ENCODE results near the gene KRT33A. TPM values are rescaled to one million over a fixed set of nuclear protein-coding genes. Genes with fewer than 3 reads are reported as not detected.
"Not testable (repeated sequence)": the region's sequence is repeated elsewhere in the genome, so short reads cannot be mapped to it uniquely, and the experiment has no call there.

The KRT33A gene
- total RNA-seq = not detected

- not testable (repeated sequence) for DNase-seq (ENCODE audit: low spot score in 2 of 2); FAIRE-seq
Observed at GRCh38 chr17:41350381-41350878, at the start of gene KRT33A. TSS of gene KRT33A (minus strand) at chr17:41350828. CDS start at chr17:41350767, 61 bp downstream.

- DNase-seq (ENCODE audit: low spot score in 2 of 2) = no peak
- FAIRE-seq = no peak
Observed at GRCh38 chr17:41396996-41397660, 46.5 kb upstream of the KRT33A start, which contains the start of gene KRT31. TSS of gene KRT31 (minus strand) at chr17:41397608. CDS start at chr17:41397539, 69 bp downstream.

- FAIRE-seq (no peak), DNase-seq (ENCODE audit: low spot score in 2 of 2) (no peak)
Observed at GRCh38 chr17:41396340-41396739, 45.7 kb upstream of the KRT33A start.

GRCh38 chr17:41395611-41396010, 45.0 kb upstream of the KRT33A start:
- FAIRE-seq = no peak
- no peak for DNase-seq (ENCODE audit: low spot score in 2 of 2)

- FAIRE-seq; DNase-seq (ENCODE audit: low spot score in 2 of 2): not testable (repeated sequence)
Observed at GRCh38 chr17:41395044-41395443, 44.4 kb upstream of the KRT33A start.

- FAIRE-seq = no peak
- DNase-seq (ENCODE audit: low spot score in 2 of 2) = no peak
Observed at GRCh38 chr17:41394254-41394996, 43.8 kb upstream of the KRT33A start.

- DNase-seq (ENCODE audit: low spot score in 2 of 2) (no peak), FAIRE-seq (no peak)
Observed at GRCh38 chr17:41393826-41394225, 43.2 kb upstream of the KRT33A start.

GRCh38 chr17:41393294-41393693, 42.7 kb upstream of the KRT33A start:
- DNase-seq (ENCODE audit: low spot score in 2 of 2) = no peak

GRCh38 chr17:41392278-41392677, 41.6 kb upstream of the KRT33A start:
- DNase-seq (ENCODE audit: low spot score in 2 of 2) (no peak), FAIRE-seq (no peak)

More at GRCh38 chr17:41393294-41393693, 42.7 kb upstream of the KRT33A start:
- no peak for FAIRE-seq

GRCh38 chr17:41391535-41391934, 40.9 kb upstream of the KRT33A start:
- FAIRE-seq (no peak), DNase-seq (ENCODE audit: low spot score in 2 of 2) (no peak)

GRCh38 chr17:41390411-41390938, 39.8 kb upstream of the KRT33A start:
- FAIRE-seq = no peak
- no peak for DNase-seq (ENCODE audit: low spot score in 2 of 2)

GRCh38 chr17:41387670-41388069, 37.0 kb upstream of the KRT33A start:
- DNase-seq (ENCODE audit: low spot score in 2 of 2) = no peak

GRCh38 chr17:41386227-41386626, 35.6 kb upstream of the KRT33A start:
- no peak for FAIRE-seq
- no peak for DNase-seq (ENCODE audit: low spot score in 2 of 2)

More at GRCh38 chr17:41387670-41388069, 37.0 kb upstream of the KRT33A start:
- FAIRE-seq = no peak

- FAIRE-seq (no peak), DNase-seq (ENCODE audit: low spot score in 2 of 2) (no peak)
Observed at GRCh38 chr17:41383690-41384089, 33.1 kb upstream of the KRT33A start.

GRCh38 chr17:41382394-41382793, 31.8 kb upstream of the KRT33A start:
- DNase-seq (ENCODE audit: low spot score in 2 of 2) (no peak), FAIRE-seq (no peak)

- FAIRE-seq; DNase-seq (ENCODE audit: low spot score in 2 of 2): not testable (repeated sequence)
Observed at GRCh38 chr17:41381943-41382342, 31.3 kb upstream of the KRT33A start, which contains the start of gene KRT34. TSS of gene KRT34 (minus strand) at chr17:41382306. CDS start at chr17:41382246, 60 bp downstream.

- not testable (repeated sequence) for FAIRE-seq; DNase-seq (ENCODE audit: low spot score in 2 of 2)
Observed at GRCh38 chr17:41380091-41380490, 29.5 kb upstream of the KRT33A start.

- FAIRE-seq (no peak), DNase-seq (ENCODE audit: low spot score in 2 of 2) (no peak)
Observed at GRCh38 chr17:41377546-41377945, 26.9 kb upstream of the KRT33A start.

GRCh38 chr17:41369713-41370112, 19.1 kb upstream of the KRT33A start, which contains the start of gene KRT33B:
TSS of gene KRT33B (minus strand) at chr17:41369813. CDS start at chr17:41369750, 63 bp downstream.
- DNase-seq (ENCODE audit: low spot score in 2 of 2) (no peak), FAIRE-seq (no peak)

- no peak for FAIRE-seq
- DNase-seq (ENCODE audit: low spot score in 2 of 2) = no peak
Observed at GRCh38 chr17:41369023-41369422, 18.4 kb upstream of the KRT33A start.
